Measurements from ENCODE around the gene ARID4B.
"Not testable (repeated sequence)": the region's sequence is repeated elsewhere in the genome, so short reads cannot be mapped to it uniquely, and the experiment has no call there.

Gene ARID4B

GRCh38 chr1:235215453-235215852 is 112.5 kb downstream of the ARID4B start:
- DNase-seq, result no peak

GRCh38 chr1:235214962-235215361 is 113.0 kb downstream of the ARID4B start:
- DNase-seq, result not testable (repeated sequence)

GRCh38 chr1:235213752-235214151 is 114.2 kb downstream of the ARID4B start:
- no peak for DNase-seq

- no peak for DNase-seq
Measured at GRCh38 chr1:235211517-235211916, 116.5 kb downstream of the ARID4B start.

GRCh38 chr1:235207209-235207565 is 120.8 kb downstream of the ARID4B start:
- DNase-seq, result no peak

- no peak for DNase-seq
Measured at GRCh38 chr1:235206533-235207208, 121.3 kb downstream of the ARID4B start.

GRCh38 chr1:235205687-235206086 is 122.3 kb downstream of the ARID4B start:
- DNase-seq, result no peak

GRCh38 chr1:235203428-235203827 is 124.6 kb downstream of the ARID4B start:
- DNase-seq, result no peak

- not testable (repeated sequence) for DNase-seq
Measured at GRCh38 chr1:235202447-235202846, 125.5 kb downstream of the ARID4B start.

GRCh38 chr1:235199441-235199840 is 128.5 kb downstream of the ARID4B start:
- DNase-seq, result peak; percentile 7

- DNase-seq, result no peak
Measured at GRCh38 chr1:235190431-235190830, 137.5 kb downstream of the ARID4B start.

- no peak for DNase-seq
Measured at GRCh38 chr1:235187316-235187715, 140.7 kb downstream of the ARID4B start.

- DNase-seq, result no peak
Measured at GRCh38 chr1:235181561-235182245, 146.3 kb downstream of the ARID4B start.

- no peak for DNase-seq
Measured at GRCh38 chr1:235180916-235181460, 147.0 kb downstream of the ARID4B start.

- DNase-seq, result no peak
Measured at GRCh38 chr1:235176486-235176885, 151.5 kb downstream of the ARID4B start.

GRCh38 chr1:235169986-235170385 is 158.0 kb downstream of the ARID4B start:
- DNase-seq, result no peak

GRCh38 chr1:235168375-235168774 is 159.6 kb downstream of the ARID4B start:
- DNase-seq, result no peak

- no peak for DNase-seq
Measured at GRCh38 chr1:235161685-235162327, 166.2 kb downstream of the ARID4B start.

- peak; percentile 70 for DNase-seq
Measured at GRCh38 chr1:235160957-235161684, 166.9 kb downstream of the ARID4B start, which contains the start of gene RBM34. TSS of gene RBM34 (minus strand) at chr1:235161250. CDS start at chr1:235161226, 24 bp downstream.

GRCh38 chr1:235160383-235160956 is 167.5 kb downstream of the ARID4B start:
- DNase-seq, result no peak

GRCh38 chr1:235159930-235160329 is 168.0 kb downstream of the ARID4B start:
- DNase-seq, result not testable (repeated sequence)

GRCh38 chr1:235159284-235159683 is 168.7 kb downstream of the ARID4B start:
- not testable (repeated sequence) for DNase-seq

- no peak for DNase-seq
Measured at GRCh38 chr1:235158680-235159079, 169.3 kb downstream of the ARID4B start.
